HepG2 (cell line): Measurements from ENCODE around the gene GRIN3B. TPM values are rescaled to one million over a fixed set of nuclear protein-coding genes. Genes with fewer than 3 reads are reported as not detected.
A peak's percentile ranks its signal among the peaks of the same experiment; 100 is the strongest.

Experiments
- ATAC-seq: fragments of 200-7000 bp; cut with Tn5 transposase; 3 replicates; pipeline ENCODE4 v1.9.1; 2020; ENCODE audit warnings: mild to moderate bottlenecking, moderate library complexity
- BruUV-seq: library from RNA; stranded (reverse); fragments of 400-500 nt; replicated peaks from 2 replicates; lab custom pipeline; 2021; lab: Mats Ljungman, UMichigan
- CTCF ChIA-PET: fragments of 300-600 bp; formaldehyde crosslinking; extraction: SDS; loops from one replicate; lab custom pipeline; 2021; ENCODE audit warnings: low total read pairs, inconsistent platforms, low intra/inter-chr PET ratio; lab: Yijun Ruan, JAX
- POLR2A ChIA-PET: fragments of 350-600 bp; sonication (Branson Sonifier 250); formaldehyde crosslinking; loops from one replicate; lab custom pipeline; 2020; ENCODE audit warnings: antibody characterized with exemption, inconsistent platforms; lab: Yijun Ruan, JAX
- DNase-seq: peaks from one replicate; pipeline ENCODE4 v3.0.0-alpha.2; 2015; ENCODE audit warnings: low spot score
- FAIRE-seq: peaks from 3 replicates; lab custom pipeline; 2011; peaks lifted over from hg19 to GRCh38; lab: Jason Lieb, UNC
- H2AFZ ChIP-seq: one replicate; pipeline ENCODE4 v1.6.1; 2011; ENCODE audit warnings: low read length, inconsistent platforms
- H3K27ac ChIP-seq: fragments of 300-600 bp; 3 replicates; pipeline ENCODE4 v1.8.0; 2011; ENCODE audit warnings: mixed run types, mild to moderate bottlenecking, mixed read lengths, low read length, inconsistent platforms; ENCODE audit not compliant: insufficient read depth; ENCODE audit errors: extremely low read length
- H3K27me3 ChIP-seq, 2 experiments: fragments of 200-600 bp in 1 of 2; 2 replicates in 1 of 2; 3 replicates in 1 of 2; pipeline versions ENCODE4 v1.6.0 to v1.8.0; 2011; ENCODE audit warnings: low read length in 2 of 2, mild to moderate bottlenecking in 2 of 2, moderate library complexity in 2 of 2, inconsistent platforms in 1 of 2; ENCODE audit not compliant: insufficient read depth in 2 of 2, control insufficient read depth in 1 of 2
- H3K36me3 ChIP-seq, 2 experiments: fragments of 200-600 bp in 1 of 2; replicated peaks in 1 of 2; 2 replicates in 1 of 2; 3 replicates in 1 of 2; pipeline versions ENCODE4 v1.5.1 to v1.8.0; 2011; ENCODE audit warnings: low read length in 2 of 2, inconsistent platforms in 1 of 2; ENCODE audit not compliant: insufficient read depth in 2 of 2, control insufficient read depth in 1 of 2
- H3K4me1 ChIP-seq: 2 replicates; pipeline ENCODE4 v1.5.1; 2012; ENCODE audit warnings: low read length, inconsistent platforms; ENCODE audit not compliant: insufficient read depth
- H3K4me2 ChIP-seq: 2 replicates; pipeline ENCODE4 v1.6.0; 2011; ENCODE audit warnings: low read depth, low read length, inconsistent platforms
- H3K4me3 ChIP-seq, 3 experiments: fragments of 200-600 bp in 1 of 3; sonication (generic), shearing (Covaris generic) in 1 of 3; replicated peaks in 1 of 3; 2 replicates each; pipeline ENCODE4 v1.5.1; 2011 to 2016; ENCODE audit warnings: low read length in 3 of 3, inconsistent platforms in 2 of 3, low read depth in 2 of 3, mild to moderate bottlenecking in 2 of 3, control low read depth in 1 of 3, mixed read lengths in 1 of 3; ENCODE audit not compliant: insufficient read depth in 1 of 3
- H3K79me2 ChIP-seq: one replicate; pipeline ENCODE4 v1.6.1; 2011; ENCODE audit warnings: low read length, inconsistent platforms; ENCODE audit not compliant: insufficient read depth
- H3K9ac ChIP-seq: 2 replicates; pipeline ENCODE4 v1.6.0; 2011; ENCODE audit warnings: mild to moderate bottlenecking, low read depth, low read length, inconsistent platforms; ENCODE audit not compliant: insufficient read depth
- H3K9me3 ChIP-seq: 2 replicates; pipeline ENCODE4 v1.5.1; 2012; ENCODE audit warnings: mild to moderate bottlenecking, low read length
- H4K20me1 ChIP-seq: 2 replicates; pipeline ENCODE4 v1.6.0; 2011; ENCODE audit warnings: inconsistent platforms, mild to moderate bottlenecking, low read length, moderate library complexity; ENCODE audit not compliant: insufficient read depth
- ARHGAP35 ChIP-seq: sonication (generic); formaldehyde crosslinking; IDR thresholded peaks from 2 replicates; pipeline ENCODE4 v1.9.0; 2022; ENCODE audit warnings: mild to moderate bottlenecking, inconsistent platforms, moderate library complexity, missing genetic modification reagents, borderline replicate concordance
- ERF ChIP-seq: IDR thresholded peaks from 2 replicates; pipeline ENCODE4 v1.6.1; 2018; ENCODE audit warnings: missing biosample characterization, missing genetic modification reagents
- KDM3A ChIP-seq: IDR thresholded peaks from 2 replicates; pipeline ENCODE4 v1.6.1; 2018; ENCODE audit warnings: low read depth, missing compliant biosample characterization
- MED13 ChIP-seq: sonication (generic); formaldehyde crosslinking; IDR thresholded peaks from 2 replicates; pipeline ENCODE4 v1.5.0; 2020; ENCODE audit warnings: missing genetic modification reagents
- NCOA5 ChIP-seq: sonication (generic); formaldehyde crosslinking; IDR thresholded peaks from 2 replicates; pipeline ENCODE4 v1.4.0; 2020; ENCODE audit warnings: missing genetic modification reagents
- POLR2AphosphoS5 ChIP-seq: IDR thresholded peaks from 2 replicates; pipeline ENCODE4 v1.6.1; 2012; ENCODE audit warnings: low read depth, low read length
- PTBP1 ChIP-seq: fragments of 200-400 bp; formaldehyde crosslinking; IDR thresholded peaks from 2 replicates; pipeline ENCODE4 v1.6.1; 2018; ENCODE audit warnings: low read length, low read depth; ENCODE audit not compliant: poor library complexity, severe bottlenecking
- RFX3 ChIP-seq: IDR thresholded peaks from 2 replicates; pipeline ENCODE4 v1.6.1; 2016; ENCODE audit warnings: missing biosample characterization, missing genetic modification reagents
- TCF12 ChIP-seq, 2 experiments: fragments of 450-650 bp in 1 of 2; sonication (generic) in 1 of 2; formaldehyde crosslinking in 1 of 2; IDR thresholded peaks; 2 replicates each; pipeline versions ENCODE4 v1.6.1 to v1.8.0; 2017 to 2022; ENCODE audit warnings: antibody characterized with exemption in 1 of 2, mild to moderate bottlenecking in 1 of 2, missing genetic modification reagents in 1 of 2, moderate library complexity in 1 of 2
- TCF7 ChIP-seq: sonication (generic); IDR thresholded peaks from 2 replicates; pipeline ENCODE4 v1.6.1; 2016; ENCODE audit warnings: antibody characterized with exemption, low read depth
- ZBTB37 ChIP-seq: sonication (generic); formaldehyde crosslinking; IDR thresholded peaks from 2 replicates; pipeline ENCODE4 v1.4.0; 2020; ENCODE audit warnings: mild to moderate bottlenecking, missing genetic modification reagents
- ZMYM4 ChIP-seq: sonication (generic); formaldehyde crosslinking; IDR thresholded peaks from 2 replicates; pipeline ENCODE4 v1.8.1; 2023; ENCODE audit warnings: mild to moderate bottlenecking, missing genetic modification reagents
- ZNF720 ChIP-seq: sonication (generic); formaldehyde crosslinking; IDR thresholded peaks from 2 replicates; pipeline ENCODE4 v1.4.0; 2020; ENCODE audit warnings: missing genetic modification reagents
- ZSCAN21 ChIP-seq: sonication (generic); formaldehyde crosslinking; IDR thresholded peaks from 2 replicates; pipeline ENCODE4 v1.8.0; 2022; ENCODE audit warnings: mild to moderate bottlenecking, missing genetic modification reagents, moderate library complexity, borderline replicate concordance
- ZZZ3 ChIP-seq: sonication (generic); formaldehyde crosslinking; IDR thresholded peaks from 2 replicates; pipeline ENCODE4 v1.4.0; 2020; ENCODE audit warnings: missing genetic modification reagents, mild to moderate bottlenecking, borderline replicate concordance
- WGBS: methylation state at CpG from one replicate; pipeline ENCODE4 v1.1.6; 2017; ENCODE audit warnings: low lambda C conversion rate; 5-methylcytosine and 5-hydroxymethylcytosine counted together
- in situ Hi-C: cut with HindIII; loops from 2 replicates; pipeline ENCODE4 v1.10.0; 2017; ENCODE audit warnings: low pct_unique_long_range_greater_than_20kb; ENCODE audit not compliant: extremely low pct_ligation_motif_present
- intact Hi-C: fragments of 100-400 bp; cut with micrococcal nuclease; formaldehyde crosslinking; loops from one replicate; pipeline ENCODE4 v1.10.0; 2022; ENCODE audit not compliant: unreplicated experiment
- polyA plus RNA-seq, 8 experiments: library from polyadenylated mRNA; depleted of rRNA in 3 of 8; stranded (reverse) in 7 of 8; unstranded in 1 of 8; fragments of >200 nt; fragmentation: Illumina TruSeq in 4 of 8; extraction: Trizol in 4 of 8; gene quantifications; 2 replicates each; pipeline versions ENCODE4 v1.2.1 to v1.2.3, GENCODE V29; 2011 to 2016; ENCODE audit warnings: low read depth in 4 of 8, missing spikeins in 1 of 8, mixed read lengths in 1 of 8; ENCODE audit not compliant: insufficient read depth in 1 of 8
- total RNA-seq, 5 experiments: library from RNA; depleted of rRNA; stranded (reverse); fragments of >200 nt; fragmentation: Illumina TruSeq; extraction: Trizol; gene quantifications; 2 replicates each; pipeline ENCODE4 v1.2.3, GENCODE V29; 2016; ENCODE audit warnings: low read depth in 1 of 5
- TF ChIP-seq, protein P1 (sequence below): sonication (generic); formaldehyde crosslinking; IDR thresholded peaks from 2 replicates; pipeline ENCODE4 v1.8.1; 2023; ENCODE audit warnings: mild to moderate bottlenecking, missing genetic modification reagents
- TF ChIP-seq, protein P2 (sequence below): sonication (generic); formaldehyde crosslinking; IDR thresholded peaks from 2 replicates; pipeline ENCODE4 v1.8.1; 2023; ENCODE audit warnings: mild to moderate bottlenecking, inconsistent platforms, moderate library complexity, missing genetic modification reagents, borderline replicate concordance
- TF ChIP-seq, protein P3 (sequence below), 2 experiments: fragments of 450-650 bp in 1 of 2; sonication (generic) in 1 of 2; formaldehyde crosslinking; IDR thresholded peaks; 2 replicates each; pipeline versions ENCODE4 v1.5.0 to v1.8.0; 2020 to 2022; ENCODE audit warnings: mild to moderate bottlenecking in 1 of 2, missing genetic modification reagents in 1 of 2

GRIN3B gene
- total and polyA plus RNA-seq, 2 of the 13 experiments (the other 11 are each of a cell fraction or from before 2014, with no cell fraction given), result 0.07 to 0.20 TPM

GRCh38 chr19:952680-953444 lies 47.4 kb upstream of the GRIN3B start:
- H3K4me1 ChIP-seq, result peaks cover 85% of the 10 kb centered on the region
- H3K27ac ChIP-seq, result peak overlapping the region; percentile 99
- ChIA-PET POLR2A (interaction anchor here (0.8 to 4.8 kb wide), 19 partner anchors 9 to 40 kb away, joined by 3 to 50 read pairs (median 4); partner anchors contain the start of gene WDR18), CTCF (no interaction called here)
- H3K9me3 ChIP-seq, result no peaks in the 10 kb centered on the region
- FAIRE-seq (peak; percentile 80), DNase-seq (peak; percentile 95), ATAC-seq (peak; percentile 82)
- peak overlapping the region; percentile 92 for H3K9ac ChIP-seq
- intact Hi-C loops (loop anchor here (2.0 kb wide), 2 partner anchors 18 to 68 kb away; partner anchors contain the start of genes RNU6-2 and TMEM259), in situ Hi-C loops (no loop called here)
- WGBS, result 2% methylated on average over 8 of the region's 21 CpGs
- peaks cover under 1% of the 10 kb centered on the region; the same call in 1 of the 2 replicates for H4K20me1 ChIP-seq
- H3K4me2 ChIP-seq, result peak overlapping the region; percentile 86
- peaks cover 72% of the 10 kb centered on the region for H3K79me2 ChIP-seq
- no peaks in the 10 kb centered on the region for H3K27me3 ChIP-seq
- H3K4me3 ChIP-seq, result peak overlapping the region; percentile 31 to 70 (median 36); a peak in 5 of 6 replicates
- no TSS peak for BruUV-seq
- no peak overlapping the region for H2AFZ ChIP-seq
- H3K36me3 ChIP-seq, result peaks cover 12% of the 10 kb centered on the region in 2 experiments; a peak in 4 of 5 replicates
- TF ChIP-seq TCF12 (IDR thresholded peaks at IDR 0.05), result no peak
- TF ChIP-seq TCF12 (CRISPR knock-in tag; IDR thresholded peaks at IDR 0.05), result peak; percentile 99
- TF ChIP-seq POLR2AphosphoS5, result peak; percentile 60
- peak; percentile 94 for TF ChIP-seq KDM3A (CRISPR knock-in tag)
- TF ChIP-seq ZZZ3 (CRISPR knock-in tag), result 0 out of 2 replicates have a peak, but pooled peaks have one; percentile 21
- peak; percentile 91 for TF ChIP-seq TCF7
- TF ChIP-seq ZMYM4, result peak; percentile 50; the same call in 1 of the 2 replicates
- TF ChIP-seq, protein P1, sequence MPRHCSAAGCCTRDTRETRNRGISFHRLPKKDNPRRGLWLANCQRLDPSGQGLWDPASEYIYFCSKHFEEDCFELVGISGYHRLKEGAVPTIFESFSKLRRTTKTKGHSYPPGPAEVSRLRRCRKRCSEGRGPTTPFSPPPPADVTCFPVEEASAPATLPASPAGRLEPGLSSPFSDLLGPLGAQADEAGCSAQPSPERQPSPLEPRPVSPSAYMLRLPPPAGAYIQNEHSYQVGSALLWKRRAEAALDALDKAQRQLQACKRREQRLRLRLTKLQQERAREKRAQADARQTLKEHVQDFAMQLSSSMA (CRISPR knock-in tag), result no peak
- TF ChIP-seq, protein P2, sequence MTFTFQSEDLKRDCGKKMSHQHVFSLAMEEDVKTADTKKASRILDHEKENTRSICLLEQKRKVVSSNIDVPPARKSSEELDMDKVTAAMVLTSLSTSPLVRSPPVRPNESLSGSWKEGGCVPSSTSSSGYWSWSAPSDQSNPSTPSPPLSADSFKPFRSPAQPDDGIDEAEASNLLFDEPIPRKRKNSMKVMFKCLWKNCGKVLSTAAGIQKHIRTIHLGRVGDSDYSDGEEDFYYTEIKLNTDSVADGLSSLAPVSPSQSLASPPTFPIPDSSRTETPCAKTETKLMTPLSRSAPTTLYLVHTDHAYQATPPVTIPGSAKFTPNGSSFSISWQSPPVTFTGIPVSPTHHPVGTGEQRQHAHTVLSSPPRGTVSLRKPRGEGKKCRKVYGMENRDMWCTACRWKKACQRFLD (CRISPR knock-in tag), result 0 out of 2 replicates have a peak, but pooled peaks have one; percentile 11
- no peak for TF ChIP-seq NCOA5 (CRISPR knock-in tag)
- peak; percentile 90 for TF ChIP-seq ERF
- peak; percentile 80 for TF ChIP-seq ZBTB37 (CRISPR knock-in tag)
- TF ChIP-seq ZNF720 (CRISPR knock-in tag), result no peak
- TF ChIP-seq PTBP1, result peak; percentile 45
- peak; percentile 36; the same call in 1 of the 2 replicates for TF ChIP-seq RFX3 (CRISPR knock-in tag)
- TF ChIP-seq ZSCAN21 (CRISPR knock-in tag), result 0 out of 2 replicates have a peak, but pooled peaks have one; percentile 61
- no peak for TF ChIP-seq ARHGAP35 (CRISPR knock-in tag)
- TF ChIP-seq MED13, result peak; percentile 97
- TF ChIP-seq, protein P3, sequence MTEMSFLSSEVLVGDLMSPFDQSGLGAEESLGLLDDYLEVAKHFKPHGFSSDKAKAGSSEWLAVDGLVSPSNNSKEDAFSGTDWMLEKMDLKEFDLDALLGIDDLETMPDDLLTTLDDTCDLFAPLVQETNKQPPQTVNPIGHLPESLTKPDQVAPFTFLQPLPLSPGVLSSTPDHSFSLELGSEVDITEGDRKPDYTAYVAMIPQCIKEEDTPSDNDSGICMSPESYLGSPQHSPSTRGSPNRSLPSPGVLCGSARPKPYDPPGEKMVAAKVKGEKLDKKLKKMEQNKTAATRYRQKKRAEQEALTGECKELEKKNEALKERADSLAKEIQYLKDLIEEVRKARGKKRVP (CRISPR knock-in tag; IDR thresholded peaks at IDR 0.05), result peak in 1 of 2 experiments; percentile 59; a peak in 1 of 4 replicates
